NCI-H446 (cell line): ENCODE data around the gene PLCXD1.
"Not testable (repeated sequence)": the region's sequence is repeated elsewhere in the genome, so short reads cannot be mapped to it uniquely, and the experiment has no call there.

ENCODE experiments used
- DNase-seq, 2 experiments: peaks; one replicate each; lab custom pipeline; 2025; lab: John Stamatoyannopoulos, UW

Gene PLCXD1

DNA sequence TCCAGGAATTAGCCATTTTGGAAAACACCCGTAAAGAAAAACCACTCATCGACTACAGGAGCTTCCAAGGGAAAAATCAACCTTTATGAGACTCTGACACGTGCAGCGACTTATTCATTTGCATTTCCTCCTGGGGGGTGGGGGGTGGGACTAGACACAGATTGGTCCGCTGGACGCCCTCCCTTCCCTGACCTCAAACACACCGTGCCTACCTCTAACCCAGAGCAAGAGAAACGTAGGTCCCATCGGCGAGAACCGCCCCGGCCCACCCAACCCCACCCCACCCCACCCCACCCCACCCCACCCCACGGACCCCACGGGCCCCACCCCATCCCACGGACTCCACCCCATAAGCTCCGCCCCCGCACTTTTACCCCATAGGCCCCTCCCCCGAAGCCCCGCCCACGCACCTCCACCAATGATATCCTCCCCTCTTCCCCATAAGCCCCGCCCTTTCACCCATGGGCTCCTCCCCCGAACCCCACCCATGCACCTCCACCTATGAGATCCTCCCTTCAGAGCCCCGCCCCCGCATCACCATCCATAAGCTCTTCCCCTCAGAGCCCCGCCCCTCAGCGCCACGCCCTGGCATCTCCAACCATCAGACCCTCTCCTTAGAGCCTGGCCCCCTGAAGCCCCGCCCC is 36.4 kb downstream of the PLCXD1 start:
- no peak for DNase-seq

DNA sequence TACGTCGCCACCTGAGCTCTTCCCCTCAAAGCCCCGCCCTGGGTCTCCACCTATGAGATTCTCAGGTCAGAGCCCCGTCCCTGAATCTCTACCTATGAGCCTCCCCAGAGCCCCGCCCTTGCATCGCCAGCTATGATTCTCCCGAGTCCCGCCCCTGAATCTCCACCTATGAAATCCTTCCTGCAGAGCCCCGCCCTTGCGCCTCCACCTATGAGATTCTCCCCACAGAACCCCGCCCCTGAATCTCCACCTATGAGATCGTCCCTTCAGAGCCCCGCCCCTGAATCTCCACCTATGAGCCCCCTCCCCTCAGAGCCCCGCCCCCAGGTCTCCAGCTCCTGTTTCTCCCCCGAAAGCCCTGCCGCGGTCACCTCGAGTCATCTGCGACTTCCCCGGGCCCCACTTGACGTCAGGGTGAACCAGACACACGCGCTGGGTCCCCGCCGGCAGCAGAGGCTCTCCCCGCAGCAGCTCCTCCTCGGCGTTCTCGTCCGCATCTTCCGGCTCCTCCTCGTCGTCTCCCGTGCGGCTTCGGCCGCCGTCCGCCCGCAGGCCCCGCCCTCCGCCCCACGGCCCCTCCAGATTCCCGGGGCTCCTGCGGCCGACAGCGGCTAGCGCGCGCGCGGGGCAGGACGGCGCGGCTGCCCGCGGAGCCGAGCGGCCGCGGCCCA is 37.0 kb downstream of the PLCXD1 start:
- no peak for DNase-seq

DNA sequence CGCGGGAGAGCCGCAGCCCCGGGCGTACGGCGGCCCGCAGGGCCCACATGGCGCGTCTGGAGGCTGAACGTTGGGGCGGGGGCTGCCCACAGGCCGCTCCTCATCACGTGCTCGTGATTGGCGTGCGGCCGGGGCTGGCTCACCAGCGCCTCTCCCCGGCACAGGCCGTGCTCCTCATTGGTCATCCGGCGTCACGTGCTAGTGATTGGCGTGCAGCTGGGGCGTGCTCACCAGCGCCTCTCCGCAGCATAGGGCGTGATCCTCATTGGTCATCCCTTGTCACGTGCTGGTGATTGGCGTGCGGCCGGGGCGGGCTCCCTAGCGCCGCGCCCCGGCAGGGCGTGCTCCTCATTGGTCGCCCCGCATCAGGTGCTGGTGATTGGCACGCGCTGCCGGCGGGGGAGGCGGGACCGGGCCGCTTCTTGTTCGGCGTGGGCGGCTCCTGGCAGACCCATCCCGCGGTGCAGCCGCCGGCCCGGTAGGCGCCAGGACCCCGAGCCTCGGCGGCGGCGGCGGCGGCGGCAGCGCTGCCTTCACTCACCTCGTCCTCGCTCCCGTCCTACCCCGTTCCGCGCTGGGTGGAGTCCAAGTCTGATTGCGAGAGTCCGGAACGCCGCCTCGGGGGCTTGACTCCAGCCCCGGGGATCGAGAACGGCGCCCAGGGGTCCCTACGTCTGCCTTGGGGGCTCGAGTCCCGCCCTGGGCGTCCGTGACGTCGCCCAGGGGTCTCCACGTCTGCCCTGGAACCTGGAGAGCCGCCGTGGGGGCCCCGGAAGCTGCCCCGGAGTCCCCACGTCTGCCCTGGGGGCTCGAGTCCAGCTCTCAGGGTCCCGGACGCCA is 37.8 kb downstream of the PLCXD1 start, which contains the start of gene GTPBP6:
Gene GTPBP6, minus strand, starts transcription at position 58 of the 840 bp plus-strand sequence. Its CDS starts 9 bp downstream, at position 49.
- DNase-seq, result no peak

DNA sequence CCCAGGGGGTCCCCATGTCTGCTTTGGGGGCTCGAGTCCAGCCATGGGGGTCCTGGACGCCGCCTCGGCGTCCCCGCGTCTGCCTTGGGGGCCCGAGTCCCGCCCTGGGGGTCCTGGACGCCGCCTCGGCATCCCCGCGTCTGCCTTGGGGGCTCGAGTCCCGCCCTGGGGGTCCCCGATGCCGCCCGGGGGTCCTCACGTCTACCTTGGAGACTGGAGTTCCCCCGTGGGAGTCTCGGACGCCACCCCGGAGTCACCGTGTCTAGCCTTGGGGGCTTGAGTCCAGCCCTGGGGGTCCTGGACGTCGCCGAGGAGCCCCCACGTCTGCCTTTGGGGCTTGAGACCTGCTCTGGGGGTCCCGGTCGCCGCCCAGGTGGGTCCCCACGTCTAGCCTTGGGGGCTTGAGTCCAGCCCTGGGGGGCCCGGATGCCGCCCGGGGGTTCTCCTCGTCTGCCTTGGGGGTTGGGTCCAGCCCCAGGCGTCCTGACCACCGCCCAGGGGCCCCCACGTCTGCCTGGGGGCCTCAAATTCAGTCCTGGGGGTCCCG is 38.5 kb downstream of the PLCXD1 start:
- DNase-seq, result no peak

DNA sequence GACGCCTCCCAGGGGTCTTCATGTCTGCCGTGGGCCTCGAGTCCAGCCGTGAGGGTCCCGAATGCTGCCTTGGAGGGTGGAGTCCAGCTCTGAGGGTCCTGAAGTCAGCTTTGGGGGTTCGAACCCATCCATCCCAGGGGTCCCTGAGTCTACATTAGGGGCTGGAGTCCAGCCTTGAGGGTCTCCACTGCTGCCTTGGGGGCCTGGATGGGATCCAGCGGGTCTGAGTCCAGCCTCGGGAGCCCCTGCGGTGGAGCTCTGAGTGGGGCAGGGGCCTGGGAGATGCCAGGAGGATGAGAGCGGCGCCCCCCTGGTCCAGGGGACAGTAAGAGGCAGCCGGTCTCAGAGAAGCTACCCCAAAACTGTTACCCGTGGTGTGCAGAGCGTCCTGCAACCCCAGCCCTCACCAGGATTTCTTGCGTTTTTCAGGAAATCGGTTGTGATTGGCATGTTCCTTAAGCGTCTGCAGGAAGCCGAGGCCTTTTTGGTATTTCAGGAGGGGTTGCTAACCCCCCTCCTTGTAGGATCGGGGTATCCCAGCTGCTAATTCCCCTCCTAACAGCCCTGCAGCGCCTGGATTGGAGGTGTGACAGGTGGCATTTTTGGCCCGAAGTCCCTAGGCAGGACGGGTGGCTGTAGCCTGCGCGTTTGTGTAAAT is 39.1 kb downstream of the PLCXD1 start:
- no peak for DNase-seq

DNA sequence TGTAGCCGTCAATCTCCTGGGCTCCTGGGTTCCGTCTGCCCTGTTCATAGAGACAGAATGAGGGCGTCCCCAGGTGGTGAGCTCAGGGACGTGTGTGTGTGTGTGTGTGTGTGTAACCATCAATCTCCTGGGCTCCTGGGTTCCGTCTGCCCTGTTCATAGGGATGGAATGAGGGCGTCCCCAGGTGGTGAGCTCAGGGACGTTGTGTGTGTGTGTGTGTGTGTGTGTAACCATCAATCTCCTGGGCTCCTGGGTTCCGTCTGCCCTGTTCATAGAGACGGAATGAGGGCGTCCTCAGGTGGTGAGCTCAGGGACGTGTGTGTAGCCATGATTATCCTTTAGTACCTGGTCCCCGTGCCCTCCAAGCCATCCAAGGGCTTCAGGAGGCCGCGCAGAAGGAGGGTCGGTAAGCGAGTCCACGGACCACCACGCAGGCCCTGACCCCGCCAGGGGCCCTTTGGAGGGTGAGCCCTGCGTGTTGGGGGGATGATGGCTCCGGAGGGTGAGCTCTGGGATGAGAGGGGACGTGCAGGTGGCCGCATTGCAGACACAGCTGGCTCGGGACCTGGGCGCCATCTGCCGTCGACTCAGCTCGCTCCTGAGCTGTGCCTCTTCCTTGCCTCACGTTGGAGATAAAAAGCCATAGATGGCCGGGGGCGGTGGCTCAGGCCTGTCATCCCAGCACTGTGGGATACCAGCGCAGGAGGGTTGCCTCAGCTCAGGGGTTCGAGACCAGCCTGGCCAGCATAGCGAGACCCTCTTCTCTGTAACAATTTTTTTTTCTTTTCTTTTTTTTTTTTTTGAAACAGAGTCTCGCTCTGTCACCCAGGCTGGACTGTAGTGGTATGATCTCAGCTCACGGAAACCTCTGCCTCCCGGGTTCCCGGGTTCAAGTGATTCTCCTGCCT is 42.8 kb downstream of the PLCXD1 start:
- DNase-seq, result no peak

DNA sequence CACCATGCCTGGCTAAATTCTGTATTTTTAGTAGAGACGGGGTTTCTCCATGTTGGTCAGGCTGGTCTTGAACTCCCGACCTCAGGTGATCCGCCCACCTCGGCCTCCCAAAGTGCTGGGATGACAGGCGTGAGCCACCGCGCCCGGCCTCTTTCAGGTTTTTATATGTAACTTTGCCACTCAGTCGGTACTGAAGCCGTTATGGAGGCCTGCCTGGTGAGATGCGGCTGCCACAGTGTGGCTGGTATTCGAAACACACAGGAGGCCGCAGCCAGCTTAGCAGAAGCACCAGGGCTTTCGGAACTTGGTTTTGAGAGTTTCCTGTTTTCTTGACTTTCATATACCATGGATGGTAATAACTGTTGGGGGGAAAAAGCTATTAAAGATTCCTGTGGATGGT is 43.5 kb downstream of the PLCXD1 start:
- not testable (repeated sequence) for DNase-seq

DNA sequence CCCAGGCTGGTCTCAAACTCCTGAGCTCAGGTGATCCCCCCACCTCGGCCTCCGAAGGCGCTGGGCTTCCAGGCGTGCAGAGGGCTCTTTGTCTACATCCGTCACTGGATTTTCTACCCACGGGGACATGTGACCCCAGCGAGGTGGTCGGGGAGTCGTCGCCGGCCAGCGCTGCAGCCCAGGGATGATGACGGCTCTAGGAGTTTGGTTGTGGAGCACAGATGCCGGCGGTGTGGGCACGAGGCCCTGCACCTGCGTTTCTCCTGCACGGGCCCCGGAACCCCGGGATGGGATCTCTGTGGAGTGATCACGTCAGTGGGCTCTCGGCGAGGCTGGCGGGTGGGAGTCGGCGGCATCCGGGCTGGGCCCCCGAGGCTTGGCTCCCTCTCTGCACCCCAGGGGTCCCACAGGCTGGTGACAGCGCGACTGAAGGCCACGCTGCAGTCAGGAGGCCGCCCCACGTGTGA is 46.5 kb downstream of the PLCXD1 start:
- DNase-seq, result no peak

DNA sequence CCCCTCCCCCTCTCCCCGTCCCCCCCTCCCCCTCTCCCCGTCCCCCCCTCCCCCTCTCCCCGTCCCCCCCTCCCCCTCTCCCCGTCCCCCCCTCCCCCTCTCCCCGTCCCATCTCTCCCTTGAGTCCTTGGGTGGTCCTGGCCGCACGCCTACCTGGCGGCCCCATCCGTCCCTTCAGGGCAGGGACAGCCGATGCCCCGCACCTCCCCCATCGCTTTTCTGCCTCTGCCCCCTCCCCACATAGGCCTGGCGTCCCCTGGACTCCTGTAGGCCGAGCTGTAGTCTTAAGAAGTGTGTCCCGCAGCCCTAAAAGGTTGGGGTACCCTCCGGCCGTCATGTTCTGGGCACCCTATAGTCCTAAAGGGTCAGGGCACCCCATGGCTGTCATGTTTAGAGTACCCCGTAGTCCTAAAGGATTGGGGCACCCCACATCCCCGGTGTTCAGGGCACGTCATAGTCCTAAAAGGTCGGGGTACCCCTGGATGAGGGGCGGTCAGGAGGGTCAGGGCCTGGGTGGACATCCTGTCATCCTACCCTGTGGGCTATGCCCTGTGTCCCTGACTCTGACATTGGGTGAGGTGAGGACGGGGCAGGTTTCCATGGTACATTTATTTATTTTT is 48.2 kb downstream of the PLCXD1 start:
- DNase-seq, result no peak

DNA sequence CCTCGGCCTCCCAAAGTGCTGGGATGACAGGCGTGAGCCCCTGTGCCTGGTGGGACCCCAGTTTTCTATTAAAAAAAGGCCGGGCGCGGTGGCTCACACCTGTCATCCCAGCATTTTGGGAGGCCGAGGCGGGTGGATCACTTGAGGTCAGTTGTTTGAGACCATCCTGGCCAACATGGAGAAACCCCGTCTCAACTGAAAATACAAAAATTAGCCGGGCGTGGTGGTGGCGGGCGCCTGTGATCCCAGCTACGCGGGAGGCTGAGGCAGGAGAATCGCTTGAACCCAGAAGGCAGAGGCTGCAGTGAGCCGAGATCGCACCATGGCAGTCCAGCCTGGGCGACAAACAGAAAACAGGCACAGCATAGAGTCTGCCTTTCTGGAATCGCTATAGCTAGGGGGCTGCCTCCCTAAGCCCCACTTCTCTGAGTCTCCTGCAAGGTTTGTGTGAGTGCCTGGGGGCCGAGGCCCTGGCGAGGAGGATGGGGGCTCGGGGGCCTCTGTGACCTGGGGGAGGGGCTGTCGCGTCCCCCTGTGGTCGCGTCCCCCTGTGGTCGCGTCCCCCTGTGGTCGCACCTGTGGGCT is 49.1 kb downstream of the PLCXD1 start:
- not testable (repeated sequence) for DNase-seq

DNA sequence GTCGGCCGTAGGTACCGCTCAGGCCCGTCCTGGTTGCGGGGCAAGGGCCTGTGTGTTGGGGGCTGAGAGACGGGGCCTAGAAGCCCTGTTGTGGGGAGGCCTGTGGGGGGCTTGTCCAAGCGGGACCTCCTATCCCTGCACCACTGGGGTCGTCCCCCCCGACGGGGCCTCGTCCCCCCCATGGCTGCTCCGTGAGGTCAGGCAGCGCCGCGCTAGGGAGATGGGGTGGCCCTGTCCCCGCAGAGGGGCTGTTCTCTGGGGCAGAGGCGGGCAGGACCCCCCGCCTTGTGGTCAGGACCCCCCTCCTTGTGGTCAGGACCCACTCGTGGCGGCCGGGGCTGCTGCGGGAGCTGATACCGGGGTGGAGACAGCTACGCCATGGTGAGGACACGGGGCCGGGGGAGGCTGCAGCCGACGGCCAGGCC is 49.6 kb downstream of the PLCXD1 start:
- DNase-seq, result no peak

DNA sequence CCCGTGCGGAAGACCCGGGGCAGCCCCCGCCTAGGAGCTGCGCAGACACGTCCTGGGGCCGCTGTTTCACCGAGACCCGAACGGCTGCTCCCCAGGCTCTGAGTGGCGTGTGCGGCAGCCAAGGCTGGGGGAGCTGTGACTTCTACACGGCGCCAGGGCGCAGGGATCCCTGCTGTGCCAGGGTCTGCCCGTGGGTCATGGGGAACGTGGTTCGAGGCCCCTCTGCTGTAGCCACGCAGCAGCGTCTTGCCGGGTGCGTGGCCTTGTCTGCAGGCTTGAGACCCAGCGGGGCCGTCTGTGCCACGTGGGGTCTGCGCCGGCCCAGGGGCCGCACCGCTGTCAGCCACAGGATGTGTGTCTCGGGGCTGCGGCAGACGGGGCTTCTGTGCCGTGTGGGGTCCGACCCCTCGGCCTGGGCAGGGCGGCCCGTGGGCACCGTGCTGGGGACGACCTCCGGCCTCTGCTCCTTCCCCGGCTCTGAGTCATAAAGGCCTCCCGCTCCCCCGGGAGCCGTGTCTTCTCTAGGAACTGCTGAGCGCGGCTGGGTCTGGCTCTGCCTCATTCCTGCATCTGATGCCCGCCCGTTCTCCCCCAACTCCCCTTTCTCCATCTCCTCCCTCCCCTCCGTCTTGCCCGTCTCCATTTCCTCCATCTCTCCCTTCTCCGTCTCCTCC is 50.1 kb downstream of the PLCXD1 start:
- no peak for DNase-seq

DNA sequence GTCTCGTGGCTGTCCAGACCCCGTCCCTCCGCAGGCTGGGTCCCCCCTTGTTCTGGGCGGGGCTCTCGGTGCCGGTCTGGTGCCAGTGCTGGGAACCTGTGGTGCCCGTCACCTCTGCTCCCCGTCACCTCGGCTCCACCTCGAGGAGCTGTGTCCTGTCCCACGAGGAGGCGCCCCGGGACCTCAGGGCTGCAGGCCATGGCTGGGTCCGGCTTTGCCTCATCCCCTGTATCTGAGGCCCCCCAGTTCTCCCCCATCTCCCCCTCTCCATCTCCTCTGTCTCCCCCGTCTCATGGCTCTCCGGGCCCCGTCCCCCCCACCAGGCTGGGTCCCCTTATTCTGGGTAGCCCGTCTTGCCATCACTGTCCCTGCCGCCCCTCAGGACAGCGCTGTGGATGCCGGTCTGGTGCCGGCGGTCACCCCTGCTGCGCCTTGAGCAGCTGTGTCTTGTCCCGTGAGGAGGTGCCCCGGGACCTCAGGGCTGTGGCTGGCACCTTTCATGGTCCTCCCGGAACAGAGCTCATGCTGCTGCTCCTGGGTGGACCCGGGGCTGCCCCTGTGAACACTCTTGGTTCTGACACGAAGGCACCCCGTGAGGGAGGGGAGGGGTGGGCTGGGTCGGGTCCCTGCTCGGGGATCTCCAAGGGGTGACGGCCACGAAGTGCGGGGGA is 50.8 kb downstream of the PLCXD1 start:
- no peak for DNase-seq

DNA sequence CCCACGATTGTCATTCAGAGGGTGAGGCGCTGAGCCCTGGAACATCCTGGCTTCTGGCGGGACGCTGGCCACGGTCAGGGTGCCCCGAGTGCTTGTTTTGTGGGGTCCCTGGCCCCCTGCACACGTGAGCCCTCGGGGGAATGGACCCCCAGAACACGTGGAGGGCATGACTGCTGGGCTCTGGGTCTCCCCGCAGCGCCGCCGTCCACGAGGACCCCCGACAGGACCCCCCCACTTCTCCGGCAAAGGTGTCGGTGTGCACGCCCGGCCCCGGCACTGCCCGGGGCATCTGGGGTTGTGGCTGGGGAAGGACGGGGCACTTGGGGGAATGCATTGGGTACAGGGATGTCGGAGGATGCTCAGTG is 51.3 kb downstream of the PLCXD1 start:
- no peak for DNase-seq

DNA sequence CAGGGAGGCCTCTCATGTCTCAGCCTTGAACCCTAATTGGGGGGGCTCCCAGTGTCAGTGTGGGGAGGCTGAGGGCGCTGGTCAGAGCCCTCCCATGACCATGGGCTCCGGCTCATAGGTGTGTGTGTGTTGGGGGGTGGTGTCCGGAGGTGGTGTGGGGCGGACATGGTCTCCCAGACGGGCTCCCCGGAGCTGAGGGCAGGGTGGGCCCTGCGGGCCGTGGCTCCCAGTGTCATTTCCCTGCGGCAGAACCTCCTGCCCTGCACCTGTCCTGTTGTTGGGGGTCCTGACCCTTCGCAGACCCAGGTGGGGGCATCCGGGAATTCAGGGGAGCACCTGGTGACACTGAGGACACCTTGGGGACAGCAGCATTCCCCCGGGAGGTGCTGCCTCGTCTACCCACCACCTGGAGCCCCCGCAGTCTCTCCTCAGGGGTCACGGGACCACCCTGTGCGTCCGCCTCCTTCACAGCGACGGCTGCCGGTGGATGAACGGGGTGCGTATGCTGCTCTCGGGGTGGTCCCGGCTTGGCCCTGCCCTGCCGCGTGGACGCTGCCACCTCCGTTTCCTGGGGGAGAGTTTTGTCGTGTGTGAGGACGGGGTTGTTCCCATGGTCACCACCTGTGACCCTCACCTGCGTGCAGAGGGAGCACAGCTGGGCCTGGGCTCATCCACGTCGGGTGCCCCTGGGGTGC is 51.9 kb downstream of the PLCXD1 start:
- DNase-seq, result no peak

DNA sequence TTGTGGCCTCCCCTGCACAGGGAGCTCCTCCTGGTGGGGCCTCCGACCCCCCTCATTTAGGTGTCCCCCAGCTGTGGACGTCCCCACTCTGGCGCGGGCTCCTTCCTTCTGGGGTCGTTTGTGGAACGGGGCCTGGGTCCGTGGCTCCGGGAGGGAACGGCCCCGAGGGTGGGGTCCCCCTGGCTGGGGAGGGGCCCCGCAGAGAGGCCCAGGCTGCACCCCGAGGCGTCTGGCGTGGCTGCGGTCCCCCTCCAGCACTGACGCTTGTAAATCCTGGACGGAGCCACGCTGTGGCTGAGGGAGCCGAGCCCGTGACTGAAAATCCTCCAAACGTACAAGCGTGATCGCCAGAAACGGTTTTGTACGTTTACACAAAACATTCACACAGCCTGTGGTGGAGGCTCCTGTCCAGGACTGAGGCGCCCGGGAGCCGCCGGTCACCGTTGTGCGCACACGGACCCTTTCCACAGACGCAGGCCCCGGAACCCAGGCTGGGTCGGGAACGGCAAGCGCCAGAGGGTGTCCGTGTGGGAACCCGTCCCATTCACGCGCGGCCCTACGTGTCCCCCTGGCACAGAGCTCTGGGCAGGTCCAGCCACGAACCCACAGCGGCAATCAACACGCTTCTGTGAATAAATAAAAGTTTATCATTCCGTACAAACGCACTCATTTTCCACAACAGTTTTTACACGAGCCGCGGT is 52.6 kb downstream of the PLCXD1 start:
- DNase-seq, result no peak

DNA sequence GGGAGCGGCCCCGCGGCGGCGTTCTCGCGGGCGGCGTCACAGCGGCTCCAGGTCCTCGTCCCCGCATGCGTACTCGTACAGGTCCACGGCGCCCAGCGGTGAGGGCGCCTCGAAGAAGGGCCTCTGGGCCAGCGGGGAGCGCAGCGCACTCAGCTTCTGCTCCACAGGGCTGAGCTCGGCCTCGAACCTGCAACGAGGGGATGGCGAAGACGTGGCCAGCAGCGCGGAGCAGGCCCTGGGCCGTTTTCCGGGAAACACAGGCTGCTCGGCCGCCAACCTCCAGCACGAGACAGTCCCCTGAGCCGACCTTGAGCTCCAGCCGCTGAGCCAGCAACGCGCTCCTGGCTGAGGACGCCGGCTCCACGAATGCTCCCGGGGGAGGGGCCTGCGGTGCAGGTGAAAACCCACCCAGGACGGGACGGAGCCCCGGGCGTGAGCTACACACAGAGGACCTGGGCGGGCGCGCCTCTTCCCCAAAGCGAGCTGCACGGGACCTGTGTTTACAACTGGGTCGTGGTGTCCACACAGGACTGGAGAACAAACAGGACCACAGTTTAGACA is 53.2 kb downstream of the PLCXD1 start:
- no peak for DNase-seq
